HG02623 (cell line): ENCODE results near the gene RAB20.
"Not testable (repeated sequence)": the region's sequence is repeated elsewhere in the genome, so short reads cannot be mapped to it uniquely, and the experiment has no call there.

Source experiments
- ATAC-seq: cut with Tn5 transposase; IDR thresholded peaks from one replicate; pipeline ENCODE4 v1.9.1; 2021; ENCODE audit warnings: moderate library complexity; ENCODE audit not compliant: unreplicated experiment

RAB20 gene

GRCh38 chr13:110511509-110512181, 49.9 kb downstream of the RAB20 start:
- ATAC-seq, result no peak

- no peak for ATAC-seq
These were observed 51.3 kb downstream of the RAB20 start for GRCh38 chr13:110509971-110510786.

GRCh38 chr13:110509478-110509926, 52.0 kb downstream of the RAB20 start:
- no peak for ATAC-seq

- no peak for ATAC-seq
These were observed 53.7 kb downstream of the RAB20 start for GRCh38 chr13:110507678-110508381.

- ATAC-seq, result no peak
These were observed 54.5 kb downstream of the RAB20 start for GRCh38 chr13:110506859-110507566.

GRCh38 chr13:110506396-110506795, 55.1 kb downstream of the RAB20 start:
- ATAC-seq, result no peak

- no peak for ATAC-seq
These were observed 55.9 kb downstream of the RAB20 start for GRCh38 chr13:110505594-110505993.

GRCh38 chr13:110503979-110504499, 57.5 kb downstream of the RAB20 start:
- ATAC-seq, result no peak

GRCh38 chr13:110503037-110503901, 58.3 kb downstream of the RAB20 start:
- no peak for ATAC-seq

GRCh38 chr13:110501188-110501587, 60.3 kb downstream of the RAB20 start:
- ATAC-seq, result no peak

- ATAC-seq, result no peak
These were observed 61.2 kb downstream of the RAB20 start for GRCh38 chr13:110500341-110500740.

GRCh38 chr13:110499621-110500281, 61.8 kb downstream of the RAB20 start:
- ATAC-seq, result no peak

GRCh38 chr13:110498765-110499164, 62.8 kb downstream of the RAB20 start:
- ATAC-seq, result no peak

GRCh38 chr13:110498327-110498726, 63.2 kb downstream of the RAB20 start:
- no peak for ATAC-seq

GRCh38 chr13:110497896-110498295, 63.6 kb downstream of the RAB20 start:
- ATAC-seq, result not testable (repeated sequence)

GRCh38 chr13:110497003-110497402, 64.5 kb downstream of the RAB20 start:
- ATAC-seq, result no peak

GRCh38 chr13:110496281-110496680, 65.2 kb downstream of the RAB20 start:
- no peak for ATAC-seq

GRCh38 chr13:110495881-110496280, 65.6 kb downstream of the RAB20 start:
- ATAC-seq, result no peak

- ATAC-seq, result no peak
These were observed 66.1 kb downstream of the RAB20 start for GRCh38 chr13:110495376-110495775.
